Mammary epithelial cell (primary cell): Measurements from ENCODE around the gene SLC35F5.

Experiments used
- CTCF ChIP-seq, 2 donors: IDR thresholded peaks in 1 of 2; conservative IDR thresholded peaks in 1 of 2; 2 replicates each; pipeline ENCODE4 v1.5.1; 2011 to 2012; ENCODE audit warnings: inconsistent platforms in 2 of 2, low read length in 2 of 2, mild to moderate bottlenecking in 2 of 2, control low read depth in 1 of 2, low read depth in 1 of 2; ENCODE audit not compliant: insufficient read depth in 1 of 2; ENCODE audit errors: extremely low read depth in 1 of 2
- EZH2 ChIP-seq: IDR thresholded peaks from 2 replicates; pipeline ENCODE4 v1.6.1; 2012; ENCODE audit warnings: low read length, inconsistent platforms, borderline replicate concordance

- TF ChIP-seq EZH2 (no peak), CTCF (conservative IDR thresholded peaks at IDR 0.05 in 1 of 2, IDR thresholded peaks at IDR 0.05 in 1 of 2; ENCODE audit: extremely low read depth in 1 of 2, insufficient read depth in 1 of 2, low read depth in 1 of 2, low read length in 2 of 2) (no peak)
Observed at GRCh38 chr2:113679457-113679856, 77.0 kb downstream of the SLC35F5 start.
